Upper lobe of left lung (tissue), 6 donors: ENCODE measurements around the gene LRRC53. TPM values are rescaled to one million over a fixed set of nuclear protein-coding genes. Genes with fewer than 3 reads are reported as not detected.

ENCODE experiments used
- ATAC-seq, 2 donors: fragments of 200-7000 bp; cut with Tn5 transposase; one replicate each; pipeline ENCODE4 v1.9.1; 2022; ENCODE audit warnings: mild to moderate bottlenecking in 2 of 2, moderate library complexity in 2 of 2; ENCODE audit not compliant: low FRiP score in 2 of 2
- DNase-seq, 2 donors: peaks; one replicate each; pipeline ENCODE4 v3.0.0-alpha.2; 2019 to 2020
- H3K27ac ChIP-seq, 4 donors: fragments of 200-600 bp; sonication (generic); one replicate each; pipeline ENCODE4 v1.5.1; 2016 to 2019
- H3K27me3 ChIP-seq, 4 donors: fragments of 200-600 bp; sonication (generic); one replicate each; pipeline ENCODE4 v1.5.1; 2017 to 2019
- H3K36me3 ChIP-seq, 4 donors: fragments of 200-600 bp; sonication (generic); one replicate each; pipeline ENCODE4 v1.5.1; 2016 to 2019
- H3K4me1 ChIP-seq, 4 donors: fragments of 200-600 bp; sonication (generic); one replicate each; pipeline ENCODE4 v1.5.1; 2018 to 2019
- H3K4me3 ChIP-seq, 4 donors: fragments of 200-600 bp; sonication (generic); one replicate each; pipeline ENCODE4 v1.5.1; 2017 to 2019; ENCODE audit warnings: mild to moderate bottlenecking in 2 of 4, moderate library complexity in 1 of 4
- H3K9me3 ChIP-seq, 4 donors: fragments of 200-600 bp; sonication (generic); one replicate each; pipeline ENCODE4 v1.5.1; 2018 to 2019
- EP300 ChIP-seq, 4 donors: sonication (generic); formaldehyde crosslinking; IDR thresholded peaks; one replicate each; pipeline ENCODE4 v1.5.1; 2017; ENCODE audit warnings: antibody characterized with exemption in 4 of 4, control low read depth in 2 of 4
- POLR2A ChIP-seq, 4 donors: fragments of 450-650 bp; IDR thresholded peaks; one replicate each; pipeline ENCODE4 v1.5.1; 2016 to 2017; ENCODE audit warnings: antibody characterized with exemption in 4 of 4, mild to moderate bottlenecking in 2 of 4
- POLR2AphosphoS5 ChIP-seq, 2 donors: sonication (generic); formaldehyde crosslinking; IDR thresholded peaks; one replicate each; pipeline ENCODE4 v1.5.1; 2017; ENCODE audit warnings: antibody characterized with exemption in 2 of 2
- WGBS, 2 donors: methylation state at CpG; one replicate each; pipeline ENCODE4 v1.1.5; 2017 to 2018; 5-methylcytosine and 5-hydroxymethylcytosine counted together
- total RNA-seq, 6 donors: library from RNA; depleted of rRNA in 4 of 6; stranded (reverse); fragments of >200 nt in 4 of 6; gene quantifications; one replicate each; pipeline versions ENCODE4 v1.1.0 to v1.2.1, GENCODE V29; 2016 to 2021
- TF ChIP-seq, protein P1 (sequence below), 6 experiments: fragments of 450-650 bp in 4 of 6; fragments of 200-600 bp in 2 of 6; sonication (generic) in 2 of 6; IDR thresholded peaks; one replicate each; pipeline ENCODE4 v1.5.1; 2016 to 2019; ENCODE audit warnings: antibody characterized with exemption in 6 of 6
- donor health status: DM: no; HTN: no; CAD: no; lungs with moderate emphysema.
- donor health status: DM: no; HTN: yes; CAD: no; lungs with severe emphysema.

Gene LRRC53
- total RNA-seq, 6 donors from 2014 or later = not detected

DNA sequence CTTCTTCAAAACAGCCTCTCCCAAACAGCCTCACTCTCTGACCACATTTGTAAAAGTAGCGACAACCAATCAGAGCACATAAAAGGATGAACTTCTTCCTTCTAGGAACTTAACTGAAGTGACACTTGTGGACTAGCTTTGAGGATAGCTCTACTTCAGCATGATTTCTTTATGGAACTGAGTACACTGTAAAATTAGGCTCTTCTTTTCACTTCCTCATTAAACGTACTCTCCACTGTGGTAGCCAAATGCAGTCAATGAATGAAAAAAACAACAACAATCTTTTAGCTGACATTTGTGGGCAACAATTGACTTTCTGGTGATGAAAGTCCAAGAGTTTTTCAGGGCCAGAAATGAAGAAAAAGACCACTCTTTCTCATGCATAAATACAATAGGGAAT lies 9.6 kb downstream of the LRRC53 start:
- H3K4me3 ChIP-seq = no peak overlapping the region
- no peaks in the 10 kb centered on the region for H3K4me1 ChIP-seq
- H3K27me3 ChIP-seq = no peaks in the 10 kb centered on the region
- TF ChIP-seq POLR2AphosphoS5 (IDR thresholded peaks at IDR 0.05) = no peak
- TF ChIP-seq, protein P1, sequence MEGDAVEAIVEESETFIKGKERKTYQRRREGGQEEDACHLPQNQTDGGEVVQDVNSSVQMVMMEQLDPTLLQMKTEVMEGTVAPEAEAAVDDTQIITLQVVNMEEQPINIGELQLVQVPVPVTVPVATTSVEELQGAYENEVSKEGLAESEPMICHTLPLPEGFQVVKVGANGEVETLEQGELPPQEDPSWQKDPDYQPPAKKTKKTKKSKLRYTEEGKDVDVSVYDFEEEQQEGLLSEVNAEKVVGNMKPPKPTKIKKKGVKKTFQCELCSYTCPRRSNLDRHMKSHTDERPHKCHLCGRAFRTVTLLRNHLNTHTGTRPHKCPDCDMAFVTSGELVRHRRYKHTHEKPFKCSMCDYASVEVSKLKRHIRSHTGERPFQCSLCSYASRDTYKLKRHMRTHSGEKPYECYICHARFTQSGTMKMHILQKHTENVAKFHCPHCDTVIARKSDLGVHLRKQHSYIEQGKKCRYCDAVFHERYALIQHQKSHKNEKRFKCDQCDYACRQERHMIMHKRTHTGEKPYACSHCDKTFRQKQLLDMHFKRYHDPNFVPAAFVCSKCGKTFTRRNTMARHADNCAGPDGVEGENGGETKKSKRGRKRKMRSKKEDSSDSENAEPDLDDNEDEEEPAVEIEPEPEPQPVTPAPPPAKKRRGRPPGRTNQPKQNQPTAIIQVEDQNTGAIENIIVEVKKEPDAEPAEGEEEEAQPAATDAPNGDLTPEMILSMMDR (IDR thresholded peaks at IDR 0.05) = no peak
- TF ChIP-seq EP300 (IDR thresholded peaks at IDR 0.05) = no peak
- TF ChIP-seq POLR2A (IDR thresholded peaks at IDR 0.05) = no peak
- H3K9me3 ChIP-seq = no peaks in the 10 kb centered on the region
- H3K27ac ChIP-seq = no peak overlapping the region
- no peaks in the 10 kb centered on the region for H3K36me3 ChIP-seq
- WGBS, 2 donors = 66 to 74% methylated on average over 2 of the region's 2 CpGs
- DNase-seq (no peak), ATAC-seq (no peak)

DNA sequence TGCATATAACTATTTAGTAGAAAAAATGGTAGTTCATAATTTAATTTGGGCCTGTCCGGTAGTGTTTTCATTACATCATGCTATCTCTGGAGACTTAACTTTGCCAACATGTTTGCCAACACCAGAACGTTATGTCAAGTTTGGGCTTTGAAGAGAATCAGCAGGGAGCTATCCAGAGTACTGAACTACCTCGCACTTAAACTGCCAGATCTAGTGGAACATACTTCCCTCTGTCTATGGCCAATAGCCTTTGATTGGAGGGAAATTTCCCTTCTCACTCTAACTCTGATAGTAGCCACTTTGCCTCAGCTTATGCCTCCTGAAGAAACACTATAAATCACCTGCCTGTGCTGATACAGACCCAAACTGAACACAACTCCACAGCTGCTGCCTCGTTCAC lies 10.0 kb downstream of the LRRC53 start:
- H3K9me3 ChIP-seq = no peaks in the 10 kb centered on the region
- H3K4me3 ChIP-seq = no peak overlapping the region
- TF ChIP-seq EP300 (IDR thresholded peaks at IDR 0.05) (no peak), POLR2AphosphoS5 (IDR thresholded peaks at IDR 0.05) (no peak)
- DNase-seq = no peak
- 32 to 37% methylated on average over 4 of the region's 4 CpGs for WGBS, 2 donors
- no peaks in the 10 kb centered on the region for H3K4me1 ChIP-seq
- no peaks in the 10 kb centered on the region for H3K27me3 ChIP-seq
- H3K36me3 ChIP-seq = no peaks in the 10 kb centered on the region
- peak in 1 of 2 donors; percentile 58 for ATAC-seq
- no peak overlapping the region for H3K27ac ChIP-seq

DNA sequence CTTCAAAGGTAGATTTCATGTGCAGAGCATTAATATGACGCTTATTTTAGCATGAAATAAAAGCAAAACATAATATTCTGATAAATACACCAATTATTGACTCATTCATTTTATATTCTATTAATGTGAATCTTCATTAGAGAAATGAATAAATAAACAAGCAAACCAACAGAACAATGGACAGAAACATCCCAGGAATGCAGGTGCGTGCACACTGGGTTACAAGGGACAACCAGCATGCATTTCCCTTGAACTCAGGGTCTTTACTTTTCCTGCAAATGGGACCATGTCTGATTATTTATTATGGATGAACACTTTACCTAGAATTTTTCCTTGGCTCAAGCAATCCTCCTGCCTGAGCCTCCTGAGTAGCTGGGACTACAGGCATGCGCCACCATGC lies 13.5 kb downstream of the LRRC53 start:
- Histone ChIP-seq H3K4me3 (no peak overlapping the region), H3K36me3 (no peaks in the 10 kb centered on the region), H3K9me3 (no peaks in the 10 kb centered on the region), H3K4me1 (no peaks in the 10 kb centered on the region), H3K27ac (no peak overlapping the region), H3K27me3 (no peaks in the 10 kb centered on the region)
- WGBS, 2 donors = 80 to 91% methylated on average over 3 of the region's 3 CpGs
- ATAC-seq (no peak), DNase-seq (no peak)
- TF ChIP-seq EP300 (IDR thresholded peaks at IDR 0.05) (no peak), POLR2AphosphoS5 (IDR thresholded peaks at IDR 0.05) (no peak), POLR2A (IDR thresholded peaks at IDR 0.05) (no peak)
- TF ChIP-seq, protein P1 (IDR thresholded peaks at IDR 0.05) = no peak

DNA sequence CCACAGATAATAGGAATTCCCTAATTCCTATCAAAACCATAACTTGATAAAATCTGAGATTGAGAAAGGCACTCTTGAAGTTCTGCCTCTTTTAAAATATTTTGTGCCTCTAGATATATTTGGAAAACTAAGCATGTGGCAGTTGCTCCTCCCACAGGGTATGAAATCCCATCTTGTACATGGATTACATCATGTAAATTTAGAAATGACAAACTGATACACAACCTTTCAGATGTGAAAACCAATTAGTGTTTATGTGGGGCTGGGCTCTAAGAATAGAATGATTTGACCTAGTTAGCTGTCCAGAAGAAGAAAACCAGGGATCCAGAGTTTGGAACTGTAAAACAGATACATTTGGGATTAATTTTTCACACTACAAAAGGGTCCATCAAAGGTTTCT lies 15.7 kb downstream of the LRRC53 start:
- DNase-seq (no peak), ATAC-seq (no peak)
- Histone ChIP-seq H3K27me3 (no peaks in the 10 kb centered on the region), H3K27ac (no peak overlapping the region), H3K4me1 (no peaks in the 10 kb centered on the region), H3K9me3 (no peaks in the 10 kb centered on the region), H3K4me3 (no peak overlapping the region), H3K36me3 (no peaks in the 10 kb centered on the region)
- TF ChIP-seq POLR2AphosphoS5 (IDR thresholded peaks at IDR 0.05) (no peak), EP300 (IDR thresholded peaks at IDR 0.05) (no peak), POLR2A (IDR thresholded peaks at IDR 0.05) (no peak)
- TF ChIP-seq, protein P1 (IDR thresholded peaks at IDR 0.05) = no peak

GRCh38 chr1:74486036-74486435 lies 26.4 kb downstream of the LRRC53 start:
- Histone ChIP-seq H3K9me3 (no peaks in the 10 kb centered on the region), H3K27me3 (no peaks in the 10 kb centered on the region), H3K27ac (no peak overlapping the region), H3K36me3 (no peaks in the 10 kb centered on the region), H3K4me3 (no peak overlapping the region), H3K4me1 (no peaks in the 10 kb centered on the region)
- TF ChIP-seq EP300 (IDR thresholded peaks at IDR 0.05) (no peak), POLR2A (IDR thresholded peaks at IDR 0.05) (no peak), POLR2AphosphoS5 (IDR thresholded peaks at IDR 0.05) (no peak)
- TF ChIP-seq, protein P1 (IDR thresholded peaks at IDR 0.05) = no peak
- ATAC-seq = no peak
- DNase-seq = no peak
- 68 to 83% methylated on average over 1 of the region's 1 CpG for WGBS, 2 donors
